ENCODE measurements around the gene ACSL5.
"Not testable (repeated sequence)": the region's sequence is repeated elsewhere in the genome, so short reads cannot be mapped to it uniquely, and the experiment has no call there.

The ACSL5 gene

GRCh38 chr10:112382515-112383235 is 8.8 kb downstream of the ACSL5 start:
- Histone ChIP-seq H3K36me3 (ENCODE audit: control insufficient read depth, insufficient read depth, low read length) (peaks cover 10% of the 10 kb centered on the region), H3K27me3 (replicated peaks; ENCODE audit: control insufficient read depth, insufficient read depth, low read length) (no peaks in the 10 kb centered on the region), H3K4me3 (replicated peaks; ENCODE audit: low read depth, low read length) (no peak overlapping the region)
- TF ChIP-seq CTCF (IDR thresholded peaks at IDR 0.05; ENCODE audit: insufficient read depth, low read length, poor library complexity, severe bottlenecking), result no peak
- no peak for DNase-seq (ENCODE audit: extremely low read depth, insufficient read length)

DNA sequence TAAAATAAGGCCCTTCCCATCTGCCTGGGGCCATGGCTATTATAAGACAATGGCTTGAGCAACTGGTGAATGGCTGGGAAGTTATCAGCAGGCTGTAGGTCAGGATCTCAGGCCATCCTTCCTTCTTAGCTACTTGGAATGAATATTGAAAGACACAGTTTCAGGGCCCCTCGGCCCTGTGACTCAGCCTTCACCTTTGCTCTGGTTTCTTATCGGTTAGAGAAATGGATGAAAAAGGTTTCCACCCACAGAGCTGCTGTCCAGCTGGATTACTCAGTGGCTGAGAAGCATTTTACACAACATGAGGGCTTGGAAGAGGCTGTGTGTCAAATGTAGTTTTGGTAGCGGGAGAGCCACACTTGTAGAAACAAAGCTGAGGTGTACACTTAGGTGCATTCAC is 9.4 kb downstream of the ACSL5 start:
- no peak overlapping the region for H3K4me3 ChIP-seq (replicated peaks; ENCODE audit: low read depth, low read length)
- no peaks in the 10 kb centered on the region for H3K27me3 ChIP-seq (replicated peaks; ENCODE audit: control insufficient read depth, insufficient read depth, low read length)
- DNase-seq (ENCODE audit: extremely low read depth, insufficient read length), result no peak
- no peak for TF ChIP-seq CTCF (IDR thresholded peaks at IDR 0.05; ENCODE audit: insufficient read depth, low read length, poor library complexity, severe bottlenecking)
- H3K36me3 ChIP-seq (ENCODE audit: control insufficient read depth, insufficient read depth, low read length), result peaks cover 10% of the 10 kb centered on the region

- no peak overlapping the region for H3K4me3 ChIP-seq (replicated peaks; ENCODE audit: low read depth, low read length)
- no peak for DNase-seq (ENCODE audit: extremely low read depth, insufficient read length)
- peaks cover 8% of the 10 kb centered on the region for H3K36me3 ChIP-seq (ENCODE audit: control insufficient read depth, insufficient read depth, low read length)
- no peaks in the 10 kb centered on the region for H3K27me3 ChIP-seq (replicated peaks; ENCODE audit: control insufficient read depth, insufficient read depth, low read length)
- no peak for TF ChIP-seq CTCF (IDR thresholded peaks at IDR 0.05; ENCODE audit: insufficient read depth, low read length, poor library complexity, severe bottlenecking)
Observed at GRCh38 chr10:112384141-112384540, 10.2 kb downstream of the ACSL5 start.

DNA sequence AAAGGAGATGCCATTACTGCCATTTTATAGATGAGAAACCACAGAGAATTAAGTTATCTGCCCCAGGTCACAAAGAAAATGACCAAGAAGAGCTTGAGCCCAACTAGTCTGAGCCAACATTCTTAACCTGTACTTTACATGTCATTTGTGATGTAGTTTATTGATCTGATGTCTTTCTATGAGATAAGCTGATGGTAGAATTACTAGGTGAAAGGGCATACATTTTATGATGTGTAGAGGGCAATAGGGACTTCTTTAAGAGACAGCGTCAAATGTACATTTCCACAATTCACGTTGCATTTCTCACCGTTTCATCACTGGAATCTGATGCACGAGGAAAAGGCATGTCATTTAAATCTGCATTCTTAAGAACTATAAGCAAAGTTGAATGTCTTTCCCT is 11.3 kb downstream of the ACSL5 start:
- no peak for DNase-seq (ENCODE audit: extremely low read depth, insufficient read length)
- H3K4me3 ChIP-seq (replicated peaks; ENCODE audit: low read depth, low read length), result no peak overlapping the region
- H3K27me3 ChIP-seq (replicated peaks; ENCODE audit: control insufficient read depth, insufficient read depth, low read length), result no peaks in the 10 kb centered on the region
- no peak for TF ChIP-seq CTCF (IDR thresholded peaks at IDR 0.05; ENCODE audit: insufficient read depth, low read length, poor library complexity, severe bottlenecking)
- peaks cover 6% of the 10 kb centered on the region for H3K36me3 ChIP-seq (ENCODE audit: control insufficient read depth, insufficient read depth, low read length)

- not testable (repeated sequence) for H3K27me3 ChIP-seq (replicated peaks; ENCODE audit: control insufficient read depth, insufficient read depth, low read length); H3K4me3 ChIP-seq (replicated peaks; ENCODE audit: low read depth, low read length); DNase-seq (ENCODE audit: extremely low read depth, insufficient read length); H3K36me3 ChIP-seq (ENCODE audit: control insufficient read depth, insufficient read depth, low read length)
Observed at GRCh38 chr10:112388056-112388455, 14.1 kb downstream of the ACSL5 start.

DNA sequence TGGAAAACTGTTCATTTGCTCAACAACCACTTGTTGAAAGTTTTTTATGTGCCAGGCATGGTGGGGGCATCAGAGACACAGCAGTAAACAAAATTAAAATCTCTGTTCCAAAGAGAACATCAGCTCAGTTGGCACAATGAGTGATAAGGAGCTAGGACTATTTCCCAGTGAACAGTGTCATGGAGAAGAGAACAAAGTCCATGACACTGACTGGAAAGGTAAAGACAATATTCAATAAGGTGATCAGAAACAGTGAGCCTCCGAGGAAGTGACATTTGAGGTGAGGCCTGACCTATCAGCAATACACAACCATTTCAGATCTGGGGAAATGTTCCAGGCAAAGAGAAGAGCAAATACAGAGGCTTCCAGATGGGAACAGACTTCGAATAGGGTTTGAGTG is 14.6 kb downstream of the ACSL5 start:
- Histone ChIP-seq H3K27me3 (replicated peaks; ENCODE audit: control insufficient read depth, insufficient read depth, low read length) (no peaks in the 10 kb centered on the region), H3K36me3 (ENCODE audit: control insufficient read depth, insufficient read depth, low read length) (no peaks in the 10 kb centered on the region), H3K4me3 (replicated peaks; ENCODE audit: low read depth, low read length) (no peak overlapping the region)
- no peak for DNase-seq (ENCODE audit: extremely low read depth, insufficient read length)
- TF ChIP-seq CTCF (IDR thresholded peaks at IDR 0.05; ENCODE audit: insufficient read depth, low read length, poor library complexity, severe bottlenecking), result no peak
